HFFc6 (cell line): ENCODE results near the gene SIL1. TPM values are rescaled to one million over a fixed set of nuclear protein-coding genes. Genes with fewer than 3 reads are reported as not detected.

Experiments
- DNase-seq: peaks from one replicate; pipeline ENCODE4 v3.0.0-alpha.2; 2018
- H3K27ac Mint-ChIP-seq: 2 replicates; pipeline ENCODE4 v1.8.0; 2020; ENCODE audit warnings: mild to moderate bottlenecking, mixed read lengths
- H3K27me3 Mint-ChIP-seq: 2 replicates; pipeline ENCODE4 v1.8.0; 2021; ENCODE audit warnings: mild to moderate bottlenecking, moderate library complexity, mixed read lengths; ENCODE audit not compliant: insufficient read depth
- H3K36me3 Mint-ChIP-seq: 2 replicates; pipeline ENCODE4 v1.8.0; 2021; ENCODE audit warnings: low read depth, mixed read lengths
- H3K4me1 Mint-ChIP-seq: 2 replicates; pipeline ENCODE4 v1.8.0; 2020; ENCODE audit warnings: low read depth, mixed read lengths
- H3K4me3 Mint-ChIP-seq: 2 replicates; pipeline ENCODE4 v1.8.0; 2020; ENCODE audit warnings: mild to moderate bottlenecking, moderate library complexity, mixed read lengths
- H3K9me3 Mint-ChIP-seq: 2 replicates; pipeline ENCODE4 v1.8.0; 2020; ENCODE audit warnings: mild to moderate bottlenecking, mixed read lengths
- CTCF ChIP-seq: fragments of 200-600 bp; sonication (generic); IDR thresholded peaks from 2 replicates; pipeline ENCODE4 v1.5.0; 2021; ENCODE audit warnings: antibody characterized with exemption, mild to moderate bottlenecking
- total RNA-seq, 6 experiments: library from RNA; stranded (reverse); fragmentation: NEBNext Ultra II Directional; extraction: Animal tissue kit (Norgen Biotek cat#: 25700); gene quantifications; 2 replicates in 1 of 6; 3 replicates in 5 of 6; pipeline ENCODE4 v1.2.3, GENCODE V29; 2021

The SIL1 gene
- total RNA-seq, 6 experiments from 2014 or later, result 64.7 to 84.7 (median 78.7) TPM

- Mint-ChIP-seq H3K27ac (no peak overlapping the region), H3K36me3 (no peaks in the 10 kb centered on the region)
- peak; percentile 36 for TF ChIP-seq CTCF
Measured at GRCh38 chr5:139137697-139138096, 60.5 kb downstream of the SIL1 start.

DNA sequence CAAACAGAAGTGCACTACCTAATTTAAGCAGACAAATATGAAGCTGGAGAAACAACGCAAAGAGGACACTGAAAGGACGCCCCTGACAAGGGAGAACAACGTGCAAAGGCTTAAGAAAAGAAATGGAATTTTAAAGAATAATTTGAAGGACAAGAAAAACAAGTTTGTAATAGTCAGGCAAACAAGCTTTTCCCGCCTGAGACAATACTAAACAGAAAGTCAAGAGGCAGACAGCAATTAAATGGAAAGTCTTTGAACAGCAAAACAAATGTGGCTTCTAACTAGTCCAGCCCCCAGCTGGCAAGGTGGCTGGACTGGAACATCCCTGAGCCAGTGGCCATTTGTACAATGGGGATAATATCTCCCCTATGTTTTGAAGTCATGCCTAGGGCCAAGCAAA, 63.3 kb downstream of the SIL1 start:
- no peak for TF ChIP-seq CTCF
- no peak for DNase-seq
- Mint-ChIP-seq H3K4me3 (no peak overlapping the region), H3K9me3 (no peaks in the 10 kb centered on the region), H3K36me3 (no peaks in the 10 kb centered on the region), H3K27me3 (no peaks in the 10 kb centered on the region; the same call in none of the 2 replicates), H3K4me1 (peaks cover 38% of the 10 kb centered on the region), H3K27ac (no peak overlapping the region)

More at GRCh38 chr5:139137697-139138096, 60.5 kb downstream of the SIL1 start:
- no peaks in the 10 kb centered on the region; the same call in 1 of the 2 replicates for H3K27me3 Mint-ChIP-seq
- peaks cover 45% of the 10 kb centered on the region for H3K4me1 Mint-ChIP-seq
- DNase-seq, result peak; percentile 6
- H3K9me3 Mint-ChIP-seq, result no peaks in the 10 kb centered on the region
- no peak overlapping the region for H3K4me3 Mint-ChIP-seq

DNA sequence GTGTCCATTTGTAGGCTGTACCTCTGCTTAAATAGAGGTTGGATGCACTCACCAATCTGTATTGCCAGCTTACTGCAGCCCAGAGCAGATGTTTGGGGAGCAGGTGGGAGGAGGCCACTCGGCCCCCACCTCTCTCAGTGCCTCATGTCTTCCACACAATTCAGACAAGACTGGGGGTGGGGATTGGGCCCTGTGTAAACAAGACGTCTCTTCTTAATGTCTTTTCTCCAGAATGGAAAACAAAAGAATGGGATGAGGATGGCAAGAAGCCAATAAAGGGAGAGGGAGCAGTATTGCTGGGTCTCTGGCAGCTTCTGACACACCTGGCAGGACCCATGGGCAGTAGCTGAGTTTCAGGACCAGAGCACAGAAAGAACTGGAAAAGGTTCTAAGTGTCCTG, 64.9 kb downstream of the SIL1 start:
- no peak overlapping the region for H3K27ac Mint-ChIP-seq
- no peaks in the 10 kb centered on the region; the same call in none of the 2 replicates for H3K27me3 Mint-ChIP-seq
- no peak for TF ChIP-seq CTCF
- no peak for DNase-seq
- H3K9me3 Mint-ChIP-seq, result no peaks in the 10 kb centered on the region
- no peaks in the 10 kb centered on the region; the same call in 1 of the 2 replicates for H3K36me3 Mint-ChIP-seq
- peaks cover 26% of the 10 kb centered on the region for H3K4me1 Mint-ChIP-seq
- no peak overlapping the region for H3K4me3 Mint-ChIP-seq

GRCh38 chr5:139132515-139132914, 65.7 kb downstream of the SIL1 start:
- no peaks in the 10 kb centered on the region; the same call in none of the 2 replicates for H3K27me3 Mint-ChIP-seq
- H3K4me3 Mint-ChIP-seq, result no peak overlapping the region
- no peak for TF ChIP-seq CTCF
- no peak for DNase-seq
- H3K27ac Mint-ChIP-seq, result no peak overlapping the region
- H3K4me1 Mint-ChIP-seq, result peaks cover 18% of the 10 kb centered on the region
- H3K36me3 Mint-ChIP-seq, result no peaks in the 10 kb centered on the region; the same call in 1 of the 2 replicates
- H3K9me3 Mint-ChIP-seq, result no peaks in the 10 kb centered on the region

GRCh38 chr5:139131921-139132432, 66.2 kb downstream of the SIL1 start:
- DNase-seq, result no peak
- Mint-ChIP-seq H3K4me1 (peaks cover 17% of the 10 kb centered on the region), H3K27me3 (no peaks in the 10 kb centered on the region; the same call in none of the 2 replicates), H3K27ac (peak overlapping the region; percentile 63), H3K36me3 (peaks cover 3% of the 10 kb centered on the region; the same call in 1 of the 2 replicates), H3K4me3 (no peak overlapping the region), H3K9me3 (no peaks in the 10 kb centered on the region)
- TF ChIP-seq CTCF, result no peak
